AG09309 (cell line): Measurements from ENCODE around the gene CD2AP.
A peak's percentile ranks its signal among the peaks of the same experiment; 100 is the strongest.

ENCODE experiments used
- DNase-seq: peaks from one replicate; pipeline ENCODE4 v3.0.0-alpha.2; 2010; ENCODE audit warnings: low read depth
- H3K4me3 ChIP-seq: 2 replicates; pipeline ENCODE4 v1.5.1; 2011; ENCODE audit warnings: mild to moderate bottlenecking, low read depth, low read length, moderate library complexity; ENCODE audit not compliant: control insufficient read depth
- CTCF ChIP-seq: IDR thresholded peaks from 2 replicates; pipeline ENCODE4 v1.5.1; 2011; ENCODE audit warnings: mild to moderate bottlenecking, low read depth, low read length, inconsistent platforms; ENCODE audit not compliant: insufficient read depth, control insufficient read depth; ENCODE audit errors: missing control alignments

CD2AP gene, protein sequence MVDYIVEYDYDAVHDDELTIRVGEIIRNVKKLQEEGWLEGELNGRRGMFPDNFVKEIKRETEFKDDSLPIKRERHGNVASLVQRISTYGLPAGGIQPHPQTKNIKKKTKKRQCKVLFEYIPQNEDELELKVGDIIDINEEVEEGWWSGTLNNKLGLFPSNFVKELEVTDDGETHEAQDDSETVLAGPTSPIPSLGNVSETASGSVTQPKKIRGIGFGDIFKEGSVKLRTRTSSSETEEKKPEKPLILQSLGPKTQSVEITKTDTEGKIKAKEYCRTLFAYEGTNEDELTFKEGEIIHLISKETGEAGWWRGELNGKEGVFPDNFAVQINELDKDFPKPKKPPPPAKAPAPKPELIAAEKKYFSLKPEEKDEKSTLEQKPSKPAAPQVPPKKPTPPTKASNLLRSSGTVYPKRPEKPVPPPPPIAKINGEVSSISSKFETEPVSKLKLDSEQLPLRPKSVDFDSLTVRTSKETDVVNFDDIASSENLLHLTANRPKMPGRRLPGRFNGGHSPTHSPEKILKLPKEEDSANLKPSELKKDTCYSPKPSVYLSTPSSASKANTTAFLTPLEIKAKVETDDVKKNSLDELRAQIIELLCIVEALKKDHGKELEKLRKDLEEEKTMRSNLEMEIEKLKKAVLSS

DNA sequence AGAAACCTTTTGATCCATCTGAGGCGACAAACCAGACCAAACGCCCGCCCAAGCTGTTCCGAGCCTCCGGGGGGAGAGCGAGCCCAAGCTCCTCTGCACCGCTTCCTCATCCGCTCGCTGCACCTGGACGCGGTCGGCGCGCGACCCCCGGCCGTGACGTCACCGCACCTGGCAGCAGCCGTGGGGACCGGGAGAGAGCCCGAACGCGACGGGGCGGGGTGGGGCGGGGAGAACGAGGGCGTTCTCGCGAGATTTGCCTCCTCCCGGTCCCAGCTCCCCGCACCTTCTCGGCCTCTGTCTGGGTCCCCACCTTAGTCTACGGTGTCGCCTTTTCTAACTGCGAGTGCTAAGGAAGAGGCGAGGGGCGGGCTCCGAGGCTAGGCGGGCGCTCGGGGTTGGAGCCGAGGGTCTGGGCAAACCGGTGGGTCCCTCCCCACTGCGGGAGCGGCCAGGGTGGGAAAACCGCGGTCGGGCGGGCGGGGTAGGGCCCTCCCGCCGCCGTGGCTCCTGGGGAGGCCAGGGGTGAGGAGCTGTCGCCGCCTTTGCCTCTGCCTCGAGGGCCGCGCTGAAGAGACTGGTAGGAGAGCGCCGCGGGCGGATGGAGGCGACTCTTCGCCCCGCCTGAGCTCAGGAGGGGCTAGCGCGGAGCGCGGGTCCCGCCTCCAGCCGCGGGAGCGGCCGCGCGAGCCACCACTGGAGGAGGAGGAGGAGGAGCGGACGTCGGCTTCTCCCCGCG lies at the start of gene CD2AP:
Gene CD2AP (plus strand): TSS at position 293 of the 736 bp plus-strand sequence. CDS start 456 bp downstream, outside the sequence.
- H3K4me3 ChIP-seq = peak within 1 kb of the TSS; percentile 91

DNA sequence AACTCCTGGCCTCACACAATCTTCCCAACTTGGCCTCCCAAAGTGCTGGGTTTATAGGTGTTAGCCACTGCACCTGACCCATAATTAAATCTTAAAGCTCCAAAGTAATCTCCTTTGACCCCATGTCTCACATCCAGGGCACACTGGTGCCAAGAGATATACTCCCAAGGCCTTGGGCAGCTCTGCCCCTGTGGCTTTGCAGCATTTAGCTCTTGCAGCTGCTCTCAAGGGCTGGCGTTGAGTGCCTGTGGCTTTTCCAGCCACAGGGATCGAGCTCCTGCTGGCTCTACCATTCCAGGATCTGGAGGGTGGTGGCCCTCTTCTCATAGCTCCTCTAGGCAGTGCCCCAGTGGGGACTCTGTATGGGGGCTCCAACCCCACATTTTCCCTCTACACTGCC lies 49.3 kb upstream of the CD2AP start:
- H3K4me3 ChIP-seq = no peak overlapping the region
- no peak for DNase-seq
- no peak for TF ChIP-seq CTCF

More for the DNA sequence above, at the start of gene CD2AP:
- DNase-seq = no peak
- no peak for TF ChIP-seq CTCF

GRCh38 chr6:47428746-47429664 lies 48.6 kb upstream of the CD2AP start:
- DNase-seq = no peak
- no peak for TF ChIP-seq CTCF
- no peak overlapping the region for H3K4me3 ChIP-seq

DNA sequence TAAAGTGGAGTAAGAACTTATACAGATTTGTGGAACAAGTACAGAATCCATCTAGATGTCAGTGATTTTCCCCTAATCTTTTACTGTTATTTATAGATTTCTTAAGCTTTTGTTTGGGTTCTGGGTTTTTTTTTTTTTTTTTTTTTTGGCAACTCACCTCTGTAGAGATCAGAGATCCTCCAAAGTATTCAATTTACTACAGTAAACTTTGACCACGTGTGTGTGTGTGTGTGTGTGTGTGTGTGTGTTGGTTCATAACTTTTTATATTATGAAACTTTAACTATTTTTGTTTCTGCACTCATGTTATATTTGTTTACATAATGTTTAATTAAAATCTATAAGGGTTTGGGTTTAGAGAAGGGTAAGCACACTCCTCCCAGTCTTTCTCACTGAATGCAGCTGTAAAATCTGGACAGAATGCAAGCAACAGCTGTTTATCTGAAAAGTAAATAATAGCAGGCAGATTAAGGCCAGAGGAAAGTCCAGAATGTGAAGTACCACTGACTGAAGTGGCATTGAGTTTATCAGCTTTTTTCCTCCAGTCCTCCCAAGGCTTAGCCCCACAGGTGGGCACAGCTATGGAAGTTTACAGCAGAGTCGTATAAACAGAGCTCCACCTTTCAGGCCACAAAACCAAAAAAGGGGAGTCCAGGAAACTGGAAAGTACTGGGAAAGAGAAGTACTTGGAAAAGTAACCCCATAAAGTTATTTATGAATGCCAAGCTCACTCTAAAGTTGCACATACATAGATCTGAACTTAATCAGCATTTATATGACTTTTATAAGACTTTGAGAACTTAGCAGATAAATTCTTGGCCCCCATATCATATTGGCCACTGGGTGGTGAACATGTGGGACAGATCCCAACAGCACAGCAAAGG lies 43.0 kb upstream of the CD2AP start:
- no peak for DNase-seq
- no peak overlapping the region for H3K4me3 ChIP-seq
- TF ChIP-seq CTCF = no peak

GRCh38 chr6:47435254-47435612 lies 42.4 kb upstream of the CD2AP start:
- DNase-seq = no peak

More at GRCh38 chr6:47435254-47435612, 42.4 kb upstream of the CD2AP start:
- H3K4me3 ChIP-seq = no peak overlapping the region
- no peak for TF ChIP-seq CTCF
